Measurements from ENCODE around the gene PRR20B.
"Not testable (repeated sequence)": the region's sequence is repeated elsewhere in the genome, so short reads cannot be mapped to it uniquely, and the experiment has no call there.

PRR20B gene

GRCh38 chr13:57147188-57147587 lies at the start of gene PRR20B:
Gene PRR20B (plus strand): TSS chr13:57147488. CDS start chr13:57147875, 387 bp downstream.
- H3K79me2 ChIP-seq (ENCODE audit: control insufficient read depth, low read length); H3K9me2 ChIP-seq (replicated peaks; ENCODE audit: control insufficient read depth, low read length); H4K20me1 ChIP-seq (ENCODE audit: control insufficient read depth, insufficient read depth, low read depth, low read length); H3K36me3 ChIP-seq (ENCODE audit: control insufficient read depth, low read length); H3K27me3 ChIP-seq (ENCODE audit: control insufficient read depth, low read length); H3K4me1 ChIP-seq (ENCODE audit: control insufficient read depth, low read length); H3F3A ChIP-seq (ENCODE audit: control insufficient read depth, insufficient read depth); H3K27ac ChIP-seq (ENCODE audit: low read depth, low read length); H3K9me3 ChIP-seq (ENCODE audit: control insufficient read depth, insufficient read depth, low read length); H3K4me2 ChIP-seq (ENCODE audit: low read length); H3K4me3 ChIP-seq (ENCODE audit: low read length): not testable (repeated sequence)

DNA sequence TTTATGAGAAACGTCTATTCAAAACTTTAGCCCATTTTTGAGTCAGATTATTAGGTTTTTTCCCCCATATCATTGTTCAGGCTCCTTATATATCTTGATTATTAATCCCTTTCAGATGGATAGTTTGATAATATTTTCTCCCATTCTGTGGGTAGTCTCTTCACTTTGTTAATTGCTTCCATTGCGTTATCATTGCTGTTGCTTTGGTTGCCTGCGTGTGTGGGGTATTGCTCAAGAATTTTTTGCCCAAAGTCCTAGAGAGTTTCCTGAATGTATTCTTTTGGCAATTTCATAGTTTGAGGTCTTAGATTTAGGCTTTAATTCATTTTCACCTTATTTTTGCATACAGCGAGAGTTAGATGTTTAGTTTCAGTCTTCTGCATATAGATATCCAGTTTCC lies 32.3 kb upstream of the PRR20B start:
- Histone ChIP-seq H3K27me3 (ENCODE audit: control insufficient read depth, low read length) (no peaks in the 10 kb centered on the region), H4K20me1 (ENCODE audit: control insufficient read depth, insufficient read depth, low read depth, low read length) (no peaks in the 10 kb centered on the region), H3F3A (ENCODE audit: control insufficient read depth, insufficient read depth) (no peaks in the 10 kb centered on the region), H3K9me3 (ENCODE audit: control insufficient read depth, insufficient read depth, low read length) (peaks cover 3% of the 10 kb centered on the region; the same call in 1 of the 2 replicates), H3K9me2 (replicated peaks; ENCODE audit: control insufficient read depth, low read length) (no peaks in the 10 kb centered on the region), H3K4me3 (ENCODE audit: low read length) (no peak overlapping the region), H3K27ac (ENCODE audit: low read depth, low read length) (no peak overlapping the region), H3K4me2 (ENCODE audit: low read length) (no peak overlapping the region), H3K36me3 (ENCODE audit: control insufficient read depth, low read length) (no peaks in the 10 kb centered on the region), H3K4me1 (ENCODE audit: control insufficient read depth, low read length) (no peaks in the 10 kb centered on the region), H3K79me2 (ENCODE audit: control insufficient read depth, low read length) (no peaks in the 10 kb centered on the region)
- no peak for TF ChIP-seq EZH2phosphoT487 (IDR thresholded peaks at IDR 0.05; ENCODE audit: borderline replicate concordance, low read length)
- TF ChIP-seq, protein P1, sequence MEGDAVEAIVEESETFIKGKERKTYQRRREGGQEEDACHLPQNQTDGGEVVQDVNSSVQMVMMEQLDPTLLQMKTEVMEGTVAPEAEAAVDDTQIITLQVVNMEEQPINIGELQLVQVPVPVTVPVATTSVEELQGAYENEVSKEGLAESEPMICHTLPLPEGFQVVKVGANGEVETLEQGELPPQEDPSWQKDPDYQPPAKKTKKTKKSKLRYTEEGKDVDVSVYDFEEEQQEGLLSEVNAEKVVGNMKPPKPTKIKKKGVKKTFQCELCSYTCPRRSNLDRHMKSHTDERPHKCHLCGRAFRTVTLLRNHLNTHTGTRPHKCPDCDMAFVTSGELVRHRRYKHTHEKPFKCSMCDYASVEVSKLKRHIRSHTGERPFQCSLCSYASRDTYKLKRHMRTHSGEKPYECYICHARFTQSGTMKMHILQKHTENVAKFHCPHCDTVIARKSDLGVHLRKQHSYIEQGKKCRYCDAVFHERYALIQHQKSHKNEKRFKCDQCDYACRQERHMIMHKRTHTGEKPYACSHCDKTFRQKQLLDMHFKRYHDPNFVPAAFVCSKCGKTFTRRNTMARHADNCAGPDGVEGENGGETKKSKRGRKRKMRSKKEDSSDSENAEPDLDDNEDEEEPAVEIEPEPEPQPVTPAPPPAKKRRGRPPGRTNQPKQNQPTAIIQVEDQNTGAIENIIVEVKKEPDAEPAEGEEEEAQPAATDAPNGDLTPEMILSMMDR (IDR thresholded peaks at IDR 0.05; ENCODE audit: low read depth, low read length, poor library complexity, severe bottlenecking), result no peak

DNA sequence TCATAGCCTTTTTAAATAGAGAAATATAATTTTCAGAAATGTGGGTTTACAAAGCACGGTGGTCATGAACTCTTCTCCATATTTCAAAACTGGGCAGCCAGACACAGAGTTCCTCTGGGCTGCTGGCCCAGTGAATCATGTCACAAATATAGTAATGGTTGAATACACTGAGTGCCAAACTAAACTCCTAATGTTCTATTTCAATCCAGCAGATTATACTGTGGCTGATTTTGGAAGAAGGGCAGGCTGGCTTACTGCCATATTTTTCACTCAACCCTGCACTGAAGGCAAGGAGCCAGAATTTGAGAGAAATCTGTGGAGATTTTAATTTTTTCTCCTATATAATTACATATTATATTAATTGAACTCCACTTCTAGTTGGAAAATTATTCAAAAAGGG lies 23.6 kb upstream of the PRR20B start:
- H3K27me3 ChIP-seq (ENCODE audit: control insufficient read depth, low read length), result no peaks in the 10 kb centered on the region
- no peaks in the 10 kb centered on the region for H3K36me3 ChIP-seq (ENCODE audit: control insufficient read depth, low read length)
- H4K20me1 ChIP-seq (ENCODE audit: control insufficient read depth, insufficient read depth, low read depth, low read length), result no peaks in the 10 kb centered on the region
- no peaks in the 10 kb centered on the region for H3F3A ChIP-seq (ENCODE audit: control insufficient read depth, insufficient read depth)
- H3K27ac ChIP-seq (ENCODE audit: low read depth, low read length), result no peak overlapping the region
- H3K4me3 ChIP-seq (ENCODE audit: low read length), result no peak overlapping the region
- no peaks in the 10 kb centered on the region for H3K9me3 ChIP-seq (ENCODE audit: control insufficient read depth, insufficient read depth, low read length)
- H3K79me2 ChIP-seq (ENCODE audit: control insufficient read depth, low read length), result no peaks in the 10 kb centered on the region
- no peak overlapping the region for H3K4me2 ChIP-seq (ENCODE audit: low read length)
- H3K4me1 ChIP-seq (ENCODE audit: control insufficient read depth, low read length), result no peaks in the 10 kb centered on the region
- no peak for TF ChIP-seq EZH2phosphoT487 (IDR thresholded peaks at IDR 0.05; ENCODE audit: borderline replicate concordance, low read length)
- TF ChIP-seq, protein P1 (IDR thresholded peaks at IDR 0.05; ENCODE audit: low read depth, low read length, poor library complexity, severe bottlenecking), result no peak
- H3K9me2 ChIP-seq (replicated peaks; ENCODE audit: control insufficient read depth, low read length), result no peaks in the 10 kb centered on the region

DNA sequence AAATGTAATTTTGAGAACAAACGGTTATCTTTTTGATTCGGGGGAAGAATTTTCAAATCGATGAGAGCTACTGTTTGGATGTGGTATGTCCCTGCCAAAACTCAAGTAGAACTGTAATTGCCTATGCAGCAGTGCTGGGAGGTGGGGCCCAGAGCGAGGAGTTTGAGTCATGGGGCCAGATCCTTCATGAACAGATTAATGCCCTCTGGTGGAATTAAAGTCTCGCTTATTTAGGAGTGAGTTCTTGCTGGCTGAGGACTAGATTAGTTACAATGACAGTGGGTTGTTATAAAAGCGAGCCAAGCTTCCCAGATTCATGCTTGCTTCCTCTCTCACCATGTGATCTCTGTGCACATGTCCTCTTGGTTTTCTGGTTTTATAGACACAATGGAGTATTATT lies 18.4 kb upstream of the PRR20B start:
- TF ChIP-seq, protein P1 (IDR thresholded peaks at IDR 0.05; ENCODE audit: low read depth, low read length, poor library complexity, severe bottlenecking), result no peak
- TF ChIP-seq EZH2phosphoT487 (IDR thresholded peaks at IDR 0.05; ENCODE audit: borderline replicate concordance, low read length), result no peak
- Histone ChIP-seq H3K36me3 (ENCODE audit: control insufficient read depth, low read length) (no peaks in the 10 kb centered on the region), H3K79me2 (ENCODE audit: control insufficient read depth, low read length) (no peaks in the 10 kb centered on the region), H3K9me2 (replicated peaks; ENCODE audit: control insufficient read depth, low read length) (no peaks in the 10 kb centered on the region), H3K4me3 (ENCODE audit: low read length) (no peak overlapping the region), H3K4me2 (ENCODE audit: low read length) (no peak overlapping the region), H3K27ac (ENCODE audit: low read depth, low read length) (no peak overlapping the region), H4K20me1 (ENCODE audit: control insufficient read depth, insufficient read depth, low read depth, low read length) (no peaks in the 10 kb centered on the region), H3K9me3 (ENCODE audit: control insufficient read depth, insufficient read depth, low read length) (no peaks in the 10 kb centered on the region), H3K4me1 (ENCODE audit: control insufficient read depth, low read length) (no peaks in the 10 kb centered on the region), H3F3A (ENCODE audit: control insufficient read depth, insufficient read depth) (no peaks in the 10 kb centered on the region), H3K27me3 (ENCODE audit: control insufficient read depth, low read length) (no peaks in the 10 kb centered on the region)
